Measurements from ENCODE around the gene MRPL14. TPM values are rescaled to one million over a fixed set of nuclear protein-coding genes. Genes with fewer than 3 reads are reported as not detected.

MRPL14 gene
- polyA plus RNA-seq, 1 donor: 51.4 TPM

DNA sequence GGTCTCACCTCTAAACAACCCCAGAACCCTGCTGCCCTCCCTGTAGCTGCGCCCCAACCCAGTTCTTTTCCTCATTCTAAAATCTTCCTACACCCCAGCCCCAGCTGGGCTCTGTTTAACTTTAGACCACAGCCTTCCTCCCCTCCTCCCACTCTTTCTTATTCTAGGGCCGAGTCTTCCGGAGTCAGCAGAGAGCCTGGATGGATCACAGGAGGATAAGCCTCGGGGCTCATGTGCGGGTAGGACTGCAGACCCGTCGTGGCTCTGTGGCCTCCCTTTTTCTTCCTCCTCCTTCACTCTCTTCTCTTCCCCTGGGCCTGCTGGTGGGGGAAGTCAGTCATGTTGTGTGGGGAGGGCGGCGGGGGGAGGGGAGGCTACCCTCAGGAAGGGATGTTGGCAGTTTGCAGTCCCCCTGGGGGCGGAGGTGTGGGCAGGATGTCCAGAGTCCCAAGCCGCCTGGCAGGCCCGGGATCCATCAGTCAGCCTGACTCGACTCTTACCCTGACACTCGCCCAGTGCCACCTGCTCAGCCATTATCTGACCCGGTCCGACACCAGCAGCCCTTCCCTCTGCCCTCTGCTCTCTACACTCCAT lies 39.4 kb upstream of the MRPL14 start:
- Histone ChIP-seq H3K4me3 (ENCODE audit: low read length) (no peak overlapping the region), H3K9me3 (ENCODE audit: control insufficient read depth, low read depth, low read length) (no peaks in the 10 kb centered on the region), H3K4me1 (ENCODE audit: control insufficient read depth, insufficient read depth, low read length) (peaks cover 7% of the 10 kb centered on the region), H3K27me3 (ENCODE audit: control insufficient read depth, insufficient read depth, low read length) (peaks cover 3% of the 10 kb centered on the region), H3K36me3 (ENCODE audit: control insufficient read depth, insufficient read depth, low read length) (no peaks in the 10 kb centered on the region), H3K27ac (ENCODE audit: low read length) (no peak overlapping the region)
- no peak for DNase-seq
- no CpG with 5 or more reads among the region's 16 CpGs for WGBS (ENCODE audit: insufficient coverage, low lambda C conversion rate)

DNA sequence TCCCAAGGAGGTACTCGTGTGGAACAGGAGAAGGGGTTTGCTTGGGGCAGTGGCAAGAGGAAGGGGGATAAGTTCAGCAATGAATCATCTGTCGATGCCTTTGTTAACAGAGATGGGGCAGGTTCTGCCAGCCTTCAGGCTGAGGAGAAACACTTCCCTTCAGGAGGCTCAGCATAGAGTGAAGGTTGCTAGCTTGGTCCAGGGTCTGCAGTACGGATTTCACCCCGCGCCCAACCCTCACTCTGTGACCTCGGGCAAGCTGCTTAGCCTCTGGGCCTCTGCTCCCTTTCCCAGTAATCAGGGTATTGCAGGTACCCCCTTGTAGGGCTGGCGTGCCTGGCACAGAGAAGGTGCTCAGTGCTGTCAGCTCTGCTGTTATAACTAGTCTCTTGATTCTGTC lies 38.9 kb upstream of the MRPL14 start:
- Histone ChIP-seq H3K4me1 (ENCODE audit: control insufficient read depth, insufficient read depth, low read length) (peaks cover 7% of the 10 kb centered on the region), H3K9me3 (ENCODE audit: control insufficient read depth, low read depth, low read length) (no peaks in the 10 kb centered on the region), H3K36me3 (ENCODE audit: control insufficient read depth, insufficient read depth, low read length) (no peaks in the 10 kb centered on the region), H3K27ac (ENCODE audit: low read length) (no peak overlapping the region), H3K4me3 (ENCODE audit: low read length) (no peak overlapping the region), H3K27me3 (ENCODE audit: control insufficient read depth, insufficient read depth, low read length) (peaks cover 3% of the 10 kb centered on the region)
- DNase-seq: no peak
- WGBS (ENCODE audit: insufficient coverage, low lambda C conversion rate): no CpG with 5 or more reads among the region's 7 CpGs

DNA sequence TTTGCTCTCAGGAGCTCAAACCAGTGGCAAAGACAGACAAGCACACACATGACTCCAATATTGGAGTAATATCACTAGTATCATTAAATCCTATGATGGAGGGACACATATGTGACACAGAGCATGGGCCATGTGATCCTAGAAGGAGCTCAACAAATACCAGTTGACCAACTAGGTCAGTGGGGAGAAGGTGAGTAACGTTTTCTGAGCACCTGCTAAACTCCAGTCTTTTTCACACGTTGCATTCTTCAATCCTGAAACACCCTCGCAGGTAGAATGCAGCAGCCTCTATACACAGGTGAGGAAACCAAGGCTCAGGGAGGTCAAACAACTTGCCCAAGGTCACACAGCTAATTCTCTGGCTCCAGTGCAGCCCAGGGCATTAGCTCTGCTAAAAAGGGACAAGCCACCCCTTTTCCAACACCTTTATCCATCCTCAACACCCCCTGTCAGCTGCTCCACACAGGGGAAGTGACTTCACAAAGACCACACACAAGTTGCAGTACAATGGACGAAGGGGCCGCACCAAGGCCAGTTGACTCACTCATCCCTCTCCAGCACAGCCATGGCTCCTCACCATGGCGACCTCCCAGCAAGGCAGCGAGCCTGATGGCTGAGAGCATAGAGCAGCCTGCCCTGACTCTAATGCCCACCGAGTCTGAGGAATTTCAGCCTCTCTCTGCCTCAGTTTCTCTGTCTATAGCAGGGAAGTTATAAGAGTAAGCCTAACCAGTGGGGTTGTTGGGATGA lies 35.8 kb upstream of the MRPL14 start:
- DNase-seq: no peak
- Histone ChIP-seq H3K36me3 (ENCODE audit: control insufficient read depth, insufficient read depth, low read length) (no peaks in the 10 kb centered on the region), H3K4me3 (ENCODE audit: low read length) (no peak overlapping the region), H3K9me3 (ENCODE audit: control insufficient read depth, low read depth, low read length) (no peaks in the 10 kb centered on the region), H3K4me1 (ENCODE audit: control insufficient read depth, insufficient read depth, low read length) (no peaks in the 10 kb centered on the region), H3K27ac (ENCODE audit: low read length) (no peak overlapping the region), H3K27me3 (ENCODE audit: control insufficient read depth, insufficient read depth, low read length) (no peaks in the 10 kb centered on the region)
- WGBS (ENCODE audit: insufficient coverage, low lambda C conversion rate): no CpG with 5 or more reads among the region's 8 CpGs

- Histone ChIP-seq H3K36me3 (ENCODE audit: control insufficient read depth, insufficient read depth, low read length) (no peaks in the 10 kb centered on the region), H3K9me3 (ENCODE audit: control insufficient read depth, low read depth, low read length) (no peaks in the 10 kb centered on the region), H3K4me3 (ENCODE audit: low read length) (no peak overlapping the region), H3K27ac (ENCODE audit: low read length) (no peak overlapping the region), H3K4me1 (ENCODE audit: control insufficient read depth, insufficient read depth, low read length) (no peaks in the 10 kb centered on the region), H3K27me3 (ENCODE audit: control insufficient read depth, insufficient read depth, low read length) (no peaks in the 10 kb centered on the region)
- no peak for DNase-seq
- no CpG with 5 or more reads among the region's 8 CpGs for WGBS (ENCODE audit: insufficient coverage, low lambda C conversion rate)
Measured at GRCh38 chr6:44161997-44162338, 34.7 kb upstream of the MRPL14 start.

DNA sequence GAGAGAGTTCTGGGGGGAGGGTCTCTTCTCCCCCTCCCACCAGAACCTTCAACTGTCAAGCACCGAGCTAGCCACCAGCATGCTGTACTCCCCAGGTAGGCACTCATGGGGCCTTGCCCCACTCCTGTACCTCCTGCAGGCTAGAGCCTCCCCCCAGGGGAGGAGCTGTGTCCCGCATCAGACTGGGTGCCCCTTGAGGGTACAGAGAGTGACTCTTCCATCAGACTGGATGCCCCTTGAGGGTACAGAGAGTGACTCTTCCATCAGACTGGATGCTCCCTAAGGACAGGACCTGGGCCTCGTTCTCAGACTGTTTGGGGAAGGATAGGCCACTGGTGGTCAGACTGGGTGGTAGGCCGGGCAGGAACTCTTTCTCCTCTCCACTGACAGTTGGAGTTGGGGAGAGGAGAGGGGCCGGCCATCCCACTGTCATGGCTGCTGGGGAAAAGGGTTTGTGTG lies 31.5 kb upstream of the MRPL14 start, which contains the start of gene CAPN11:
CAPN11 (plus strand) TSS at position 51 of the 459 bp plus-strand sequence; CDS start at position 80, 29 bp downstream.
- H3K27me3 ChIP-seq (ENCODE audit: control insufficient read depth, insufficient read depth, low read length): no peaks in the 10 kb centered on the region
- no peak for DNase-seq
- H3K4me1 ChIP-seq (ENCODE audit: control insufficient read depth, insufficient read depth, low read length): peaks cover 20% of the 10 kb centered on the region
- WGBS (ENCODE audit: insufficient coverage, low lambda C conversion rate): no CpG with 5 or more reads among the region's 5 CpGs
- no peaks in the 10 kb centered on the region for H3K9me3 ChIP-seq (ENCODE audit: control insufficient read depth, low read depth, low read length)
- H3K4me3 ChIP-seq (ENCODE audit: low read length): no peak within 1 kb of the TSS
- no peak within 1 kb of the TSS for H3K27ac ChIP-seq (ENCODE audit: low read length)
- H3K36me3 ChIP-seq (ENCODE audit: control insufficient read depth, insufficient read depth, low read length): peaks cover 9% of the 10 kb centered on the region

DNA sequence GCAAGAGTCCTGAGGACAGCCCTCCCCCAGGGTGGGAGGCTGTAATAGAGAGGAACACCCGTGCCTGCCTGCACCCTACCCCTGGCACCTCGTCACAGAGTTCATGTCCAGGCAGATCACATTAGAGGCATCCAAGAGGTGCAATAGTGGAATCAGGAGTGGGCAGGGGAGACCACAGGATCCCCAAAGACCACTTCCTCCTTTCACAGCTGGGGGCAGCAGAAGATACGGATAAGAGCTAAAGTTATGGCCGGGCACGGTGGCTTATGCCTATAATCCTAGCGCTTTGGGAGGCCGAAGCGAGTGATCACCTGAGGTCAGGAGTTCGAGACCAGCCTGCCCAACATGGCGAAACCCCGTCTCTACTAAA lies 29.9 kb upstream of the MRPL14 start:
- Histone ChIP-seq H3K36me3 (ENCODE audit: control insufficient read depth, insufficient read depth, low read length) (peaks cover 20% of the 10 kb centered on the region), H3K27me3 (ENCODE audit: control insufficient read depth, insufficient read depth, low read length) (no peaks in the 10 kb centered on the region), H3K4me3 (ENCODE audit: low read length) (no peak overlapping the region), H3K9me3 (ENCODE audit: control insufficient read depth, low read depth, low read length) (no peaks in the 10 kb centered on the region), H3K4me1 (ENCODE audit: control insufficient read depth, insufficient read depth, low read length) (peaks cover 23% of the 10 kb centered on the region), H3K27ac (ENCODE audit: low read length) (no peak overlapping the region)
- DNase-seq: no peak
- WGBS (ENCODE audit: insufficient coverage, low lambda C conversion rate): no CpG with 5 or more reads among the region's 11 CpGs

DNA sequence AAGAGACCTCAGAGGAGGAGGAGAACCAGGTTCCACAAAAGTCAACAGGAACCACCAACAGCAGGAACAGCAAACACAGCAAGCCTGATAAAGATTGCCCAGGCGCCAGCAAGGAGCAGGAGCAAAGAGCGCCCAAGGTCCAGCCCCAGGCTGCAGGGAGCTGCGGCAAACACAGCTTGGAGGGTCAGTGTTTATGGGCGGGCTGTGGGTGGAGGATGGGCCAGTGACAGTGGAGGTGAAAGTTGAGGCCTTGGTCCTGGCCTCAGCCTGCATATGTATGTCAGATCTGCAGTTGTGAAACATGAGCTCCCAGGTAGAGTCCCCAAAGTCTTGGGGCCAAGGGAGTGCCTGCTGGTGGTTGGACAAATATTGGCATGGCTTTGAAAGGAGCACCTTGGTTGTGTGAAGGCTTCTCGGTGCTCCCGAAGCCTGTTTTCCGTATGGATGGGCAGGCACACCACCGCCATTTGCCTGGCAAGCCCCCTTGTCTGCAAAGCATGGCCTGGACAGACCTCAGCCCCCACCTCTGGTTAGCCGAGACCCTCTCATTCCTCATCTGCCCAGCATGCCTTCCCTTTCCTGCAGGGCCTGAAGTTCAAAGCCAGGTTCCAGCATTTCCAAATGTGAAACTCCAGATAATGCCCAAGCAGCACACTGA lies 29.4 kb upstream of the MRPL14 start:
- DNase-seq: peak in 1 of 2 donors; percentile 52
- Histone ChIP-seq H3K27me3 (ENCODE audit: control insufficient read depth, insufficient read depth, low read length) (no peaks in the 10 kb centered on the region), H3K36me3 (ENCODE audit: control insufficient read depth, insufficient read depth, low read length) (peaks cover 20% of the 10 kb centered on the region), H3K4me3 (ENCODE audit: low read length) (no peak overlapping the region), H3K27ac (ENCODE audit: low read length) (no peak overlapping the region), H3K4me1 (ENCODE audit: control insufficient read depth, insufficient read depth, low read length) (peaks cover 23% of the 10 kb centered on the region), H3K9me3 (ENCODE audit: control insufficient read depth, low read depth, low read length) (no peaks in the 10 kb centered on the region)
- no CpG with 5 or more reads among the region's 9 CpGs for WGBS (ENCODE audit: insufficient coverage, low lambda C conversion rate)

GRCh38 chr6:44154067-44154466 lies 26.8 kb upstream of the MRPL14 start:
- no peaks in the 10 kb centered on the region for H3K9me3 ChIP-seq (ENCODE audit: control insufficient read depth, low read depth, low read length)
- H3K27ac ChIP-seq (ENCODE audit: low read length): no peak overlapping the region
- DNase-seq: no peak
- no peak overlapping the region for H3K4me3 ChIP-seq (ENCODE audit: low read length)
- H3K27me3 ChIP-seq (ENCODE audit: control insufficient read depth, insufficient read depth, low read length): no peaks in the 10 kb centered on the region
- peaks cover 28% of the 10 kb centered on the region for H3K36me3 ChIP-seq (ENCODE audit: control insufficient read depth, insufficient read depth, low read length)
- WGBS (ENCODE audit: insufficient coverage, low lambda C conversion rate): no CpG with 5 or more reads among the region's 12 CpGs
- H3K4me1 ChIP-seq (ENCODE audit: control insufficient read depth, insufficient read depth, low read length): peaks cover 23% of the 10 kb centered on the region

GRCh38 chr6:44152533-44152932 lies 25.3 kb upstream of the MRPL14 start:
- WGBS (ENCODE audit: insufficient coverage, low lambda C conversion rate): no CpG with 5 or more reads among the region's 19 CpGs
- Histone ChIP-seq H3K9me3 (ENCODE audit: control insufficient read depth, low read depth, low read length) (no peaks in the 10 kb centered on the region), H3K27ac (ENCODE audit: low read length) (no peak overlapping the region), H3K4me1 (ENCODE audit: control insufficient read depth, insufficient read depth, low read length) (peaks cover 23% of the 10 kb centered on the region), H3K4me3 (ENCODE audit: low read length) (no peak overlapping the region), H3K27me3 (ENCODE audit: control insufficient read depth, insufficient read depth, low read length) (no peaks in the 10 kb centered on the region), H3K36me3 (ENCODE audit: control insufficient read depth, insufficient read depth, low read length) (peaks cover 43% of the 10 kb centered on the region)
- no peak for DNase-seq

DNA sequence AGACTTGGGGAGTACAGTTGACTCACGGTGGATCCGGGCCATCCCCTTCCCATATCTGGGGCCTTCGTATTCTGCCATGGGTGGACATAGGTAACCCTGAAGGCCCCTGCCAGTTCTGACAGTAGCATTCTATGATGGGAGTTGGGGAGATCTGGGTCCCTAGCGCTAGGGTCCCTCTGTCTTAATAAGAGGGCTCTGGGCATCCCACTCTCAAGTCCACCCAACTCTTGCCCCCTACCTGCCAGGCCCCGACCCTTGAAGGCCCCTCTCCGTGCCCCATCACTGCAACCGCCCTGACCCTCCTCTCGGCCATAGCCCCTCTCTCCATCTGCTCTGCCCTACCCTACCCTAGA lies 24.8 kb upstream of the MRPL14 start:
- DNase-seq: no peak
- H3K4me3 ChIP-seq (ENCODE audit: low read length): no peak overlapping the region
- no peak overlapping the region for H3K27ac ChIP-seq (ENCODE audit: low read length)
- peaks cover 23% of the 10 kb centered on the region for H3K4me1 ChIP-seq (ENCODE audit: control insufficient read depth, insufficient read depth, low read length)
- H3K27me3 ChIP-seq (ENCODE audit: control insufficient read depth, insufficient read depth, low read length): no peaks in the 10 kb centered on the region
- peaks cover 46% of the 10 kb centered on the region for H3K36me3 ChIP-seq (ENCODE audit: control insufficient read depth, insufficient read depth, low read length)
- no peaks in the 10 kb centered on the region for H3K9me3 ChIP-seq (ENCODE audit: control insufficient read depth, low read depth, low read length)
- 100% methylated on average over 1 of the region's 8 CpGs for WGBS (ENCODE audit: insufficient coverage, low lambda C conversion rate)

Data from large intestine (tissue), 3 donors.